Neuronal stem cell (in vitro differentiated cells): ENCODE measurements around the gene ABHD2.

Experiments used
- DNase-seq: peaks from one replicate; pipeline ENCODE4 v3.0.0-alpha.2; 2013; ENCODE audit warnings: low spot score
- H2AFZ ChIP-seq: one replicate; pipeline ENCODE4 v1.6.1; 2013; ENCODE audit warnings: mild to moderate bottlenecking, low read length, inconsistent platforms
- H2AK5ac ChIP-seq: 2 replicates; pipeline ENCODE4 v1.6.1; 2013; ENCODE audit warnings: low read depth, mild to moderate bottlenecking, inconsistent platforms, low read length, moderate library complexity, mixed read lengths
- H2BK120ac ChIP-seq: 2 replicates; pipeline ENCODE4 v1.6.1; 2013; ENCODE audit warnings: low read depth, mild to moderate bottlenecking, inconsistent platforms, low read length, moderate library complexity, mixed read lengths
- H2BK12ac ChIP-seq: one replicate; pipeline ENCODE4 v1.6.1; 2013; ENCODE audit warnings: low read length, inconsistent platforms
- H2BK15ac ChIP-seq: 2 replicates; pipeline ENCODE4 v1.6.1; 2013; ENCODE audit warnings: mild to moderate bottlenecking, low read length, inconsistent platforms, mixed read lengths
- H2BK5ac ChIP-seq: one replicate; pipeline ENCODE4 v1.6.1; 2013; ENCODE audit warnings: inconsistent platforms, mild to moderate bottlenecking, low read length, moderate library complexity
- H3K14ac ChIP-seq: one replicate; pipeline ENCODE4 v1.6.1; 2013; ENCODE audit warnings: low read length, inconsistent platforms
- H3K18ac ChIP-seq: 2 replicates; pipeline ENCODE4 v1.6.1; 2013; ENCODE audit warnings: low read length, inconsistent platforms
- H3K23ac ChIP-seq: 2 replicates; pipeline ENCODE4 v1.6.1; 2013; ENCODE audit warnings: low read depth, mild to moderate bottlenecking, mixed read lengths, low read length, inconsistent platforms; ENCODE audit not compliant: poor library complexity
- H3K27ac ChIP-seq: replicated peaks from 3 replicates; pipeline ENCODE4 v1.5.1; 2013; ENCODE audit warnings: low read length, inconsistent platforms
- H3K27me3 ChIP-seq, 3 experiments: 2 replicates each; pipeline ENCODE4 v1.6.1; 2013; ENCODE audit warnings: low read length in 3 of 3, mild to moderate bottlenecking in 2 of 3, inconsistent platforms in 1 of 3, low read depth in 1 of 3, mixed read lengths in 1 of 3, moderate library complexity in 1 of 3; ENCODE audit not compliant: control insufficient read depth in 3 of 3, insufficient read depth in 3 of 3
- H3K36me3 ChIP-seq, 2 donors: replicated peaks in 1 of 2; 2 replicates each; pipeline ENCODE4 v1.6.1; 2013; ENCODE audit warnings: low read length in 2 of 2; ENCODE audit not compliant: control insufficient read depth in 2 of 2, insufficient read depth in 2 of 2
- H3K4ac ChIP-seq: 2 replicates; pipeline ENCODE4 v1.6.1; 2013; ENCODE audit warnings: inconsistent platforms, mild to moderate bottlenecking, low read length, moderate library complexity
- H3K4me1 ChIP-seq, 2 donors: 1 replicate in 1 of 2; 2 replicates in 1 of 2; pipeline ENCODE4 v1.6.1; 2013; ENCODE audit warnings: low read length in 2 of 2, low read depth in 1 of 2; ENCODE audit not compliant: control insufficient read depth in 2 of 2, insufficient read depth in 1 of 2
- H3K4me2 ChIP-seq: one replicate; pipeline ENCODE4 v1.6.1; 2013; ENCODE audit warnings: mild to moderate bottlenecking, low read length, inconsistent platforms; ENCODE audit not compliant: insufficient read depth, poor library complexity, severe bottlenecking
- H3K4me3 ChIP-seq, 2 donors: 2 replicates each; pipeline ENCODE4 v1.5.1; 2013; ENCODE audit warnings: low read length in 2 of 2, mild to moderate bottlenecking in 2 of 2, inconsistent platforms in 1 of 2, moderate library complexity in 1 of 2
- H3K79me1 ChIP-seq: one replicate; pipeline ENCODE4 v1.6.1; 2013; ENCODE audit warnings: low read depth, mild to moderate bottlenecking, inconsistent platforms, low read length, moderate library complexity
- H3K9ac ChIP-seq: one replicate; pipeline ENCODE4 v1.6.1; 2013; ENCODE audit warnings: mild to moderate bottlenecking, low read depth, low read length, inconsistent platforms; ENCODE audit not compliant: poor library complexity
- H3K9me3 ChIP-seq, 2 donors: replicated peaks in 1 of 2; 2 replicates each; pipeline versions ENCODE3 to v1.6.1; 2013; ENCODE audit warnings: low read length in 2 of 2, mild to moderate bottlenecking in 2 of 2, inconsistent platforms in 1 of 2, low read depth in 1 of 2, mixed read lengths in 1 of 2, moderate library complexity in 1 of 2; ENCODE audit not compliant: control insufficient read depth in 2 of 2, insufficient read depth in 1 of 2
- H4K8ac ChIP-seq: one replicate; pipeline ENCODE4 v1.6.1; 2013; ENCODE audit warnings: low read depth, mild to moderate bottlenecking, inconsistent platforms, low read length, moderate library complexity
- H4K91ac ChIP-seq: one replicate; pipeline ENCODE4 v1.6.1; 2013; ENCODE audit warnings: low read length, low read depth, mild to moderate bottlenecking, inconsistent platforms; ENCODE audit not compliant: poor library complexity
- WGBS, 2 donors: extraction: QIAGEN DNeasy Blood & Tissue Kit; methylation state at CpG; one replicate each; pipeline ENCODE4 v1.1.7; 2013; ENCODE audit warnings: missing lambda C conversion rate in 2 of 2, mixed read lengths in 1 of 2; ENCODE audit not compliant: insufficient read length in 2 of 2, insufficient replicate concordance in 1 of 2; ENCODE audit errors: extremely low coverage in 2 of 2; 5-methylcytosine and 5-hydroxymethylcytosine counted together

ABHD2 gene

GRCh38 chr15:89087161-89087829 is 961 bp upstream of the ABHD2 start:
- Histone ChIP-seq H3K4me1 (peaks cover 8 to 12% of the 10 kb centered on the region in 2 donors), H3K14ac (no peak overlapping the region), H3K18ac (peak overlapping the region; percentile 89), H3K27me3 (no peaks in the 10 kb centered on the region), H2AK5ac (no peak overlapping the region), H4K91ac (no peak overlapping the region), H3K23ac (no peak overlapping the region), H3K27ac (peak overlapping the region; percentile 66), H3K9me3 (no peaks in the 10 kb centered on the region), H2BK12ac (no peak overlapping the region), H4K8ac (peak overlapping the region; percentile 23), H2BK15ac (no peak overlapping the region), H3K9ac (no peak overlapping the region), H2BK5ac (peak overlapping the region; percentile 16), H2AFZ (peak overlapping the region; percentile 89), H3K4ac (no peak overlapping the region), H3K4me3 (peak overlapping the region; percentile 66 to 70), H3K36me3 (no peaks in the 10 kb centered on the region), H2BK120ac (no peak overlapping the region), H3K79me1 (peaks cover 2% of the 10 kb centered on the region), H3K4me2 (peak overlapping the region; percentile 41)
- DNase-seq, result no peak
- WGBS, 2 donors, result no CpG with 5 or more reads among the region's 13 CpGs

- no peak for DNase-seq
- peak overlapping the region; percentile 32 for H3K14ac ChIP-seq
- H3K23ac ChIP-seq, result peak overlapping the region; percentile 32
- H2AFZ ChIP-seq, result peak overlapping the region; percentile 91
- peak overlapping the region; percentile 89 for H3K18ac ChIP-seq
- peak overlapping the region; percentile 75 for H3K9ac ChIP-seq
- peaks cover 11 to 14% of the 10 kb centered on the region in 2 donors for H3K4me1 ChIP-seq
- peaks cover 2% of the 10 kb centered on the region for H3K79me1 ChIP-seq
- H3K9me3 ChIP-seq, result no peaks in the 10 kb centered on the region
- peak overlapping the region; percentile 79 for H2BK5ac ChIP-seq
- H3K27me3 ChIP-seq, result no peaks in the 10 kb centered on the region
- H2BK12ac ChIP-seq, result peak overlapping the region; percentile 93
- no peak overlapping the region for H3K4ac ChIP-seq
- WGBS, 2 donors, result no CpG with 5 or more reads among the region's 44 CpGs
- H2BK120ac ChIP-seq, result no peak overlapping the region
- no peak overlapping the region for H3K27ac ChIP-seq
- H2BK15ac ChIP-seq, result no peak overlapping the region
- H4K91ac ChIP-seq, result no peak overlapping the region
- no peaks in the 10 kb centered on the region for H3K36me3 ChIP-seq
- H2AK5ac ChIP-seq, result peak overlapping the region; percentile 44
- peak overlapping the region; percentile 66 to 97 for H3K4me3 ChIP-seq
- peak overlapping the region; percentile 73 for H3K4me2 ChIP-seq
- H4K8ac ChIP-seq, result no peak overlapping the region
Observed at GRCh38 chr15:89088605-89089315, 504 bp downstream of the ABHD2 start.

GRCh38 chr15:89089316-89090230 is 1.3 kb downstream of the ABHD2 start:
- Histone ChIP-seq H2BK5ac (no peak overlapping the region), H3K23ac (no peak overlapping the region), H3K79me1 (peaks cover 2% of the 10 kb centered on the region), H4K91ac (no peak overlapping the region), H3K27me3 (no peaks in the 10 kb centered on the region), H3K9me3 (no peaks in the 10 kb centered on the region), H3K14ac (no peak overlapping the region), H3K36me3 (no peaks in the 10 kb centered on the region), H2AFZ (no peak overlapping the region), H3K27ac (no peak overlapping the region), H4K8ac (no peak overlapping the region), H3K18ac (no peak overlapping the region), H3K4me2 (no peak overlapping the region), H3K4ac (no peak overlapping the region), H2BK120ac (no peak overlapping the region), H2BK15ac (no peak overlapping the region), H2AK5ac (no peak overlapping the region), H3K9ac (no peak overlapping the region), H3K4me3 (peak overlapping the region in 1 of 2 donors; percentile 66), H3K4me1 (peaks cover 11 to 14% of the 10 kb centered on the region in 2 donors), H2BK12ac (peak overlapping the region; percentile 93)
- WGBS, 2 donors, result no CpG with 5 or more reads among the region's 5 CpGs
- DNase-seq, result no peak
